Measurements from ENCODE around the gene FRMD5. TPM values are rescaled to one million over a fixed set of nuclear protein-coding genes. Genes with fewer than 3 reads are reported as not detected.

FRMD5 gene
- total RNA-seq, 1 donor from 2014 or later: 5.8 TPM

DNA sequence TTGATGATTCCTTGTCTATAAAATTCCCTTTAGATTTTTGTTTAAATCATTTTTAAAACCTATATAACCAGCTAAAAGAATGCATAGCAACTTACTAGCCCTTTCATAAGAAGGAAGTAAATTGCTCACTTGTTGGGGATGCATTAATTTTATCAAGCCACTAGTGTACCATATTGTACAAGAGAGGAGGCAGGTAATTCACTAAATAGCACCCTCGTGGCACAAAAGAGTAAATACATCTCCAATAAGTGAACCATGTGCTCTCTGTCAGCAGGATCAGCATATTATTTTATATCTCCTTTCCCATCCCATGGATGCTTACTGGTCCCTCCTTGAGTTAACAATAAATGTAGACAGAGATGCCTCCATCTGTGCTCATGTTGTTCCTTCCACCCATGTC is 34.3 kb downstream of the FRMD5 start:
- no peak for DNase-seq (ENCODE audit: low spot score)

DNA sequence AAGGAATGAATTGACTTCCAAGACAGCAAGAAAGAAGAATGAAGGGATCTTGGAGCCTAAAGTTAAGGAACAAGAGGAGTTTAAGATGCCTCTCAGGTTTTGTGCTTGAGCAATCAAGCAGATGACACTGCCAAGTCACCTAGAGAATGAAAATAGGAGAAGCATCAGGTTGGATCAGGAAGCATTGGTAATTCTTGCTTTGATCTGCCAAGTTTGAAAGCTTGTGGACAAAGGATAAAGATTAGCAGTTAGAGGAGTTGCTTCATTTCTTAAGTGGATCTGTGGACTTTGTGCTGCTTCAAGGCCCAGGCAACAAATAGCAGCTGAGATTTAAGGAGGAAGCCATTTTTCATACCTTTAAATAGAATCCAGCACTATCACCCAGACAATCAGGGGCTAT is 35.6 kb downstream of the FRMD5 start:
- no peak for DNase-seq (ENCODE audit: low spot score)

DNA sequence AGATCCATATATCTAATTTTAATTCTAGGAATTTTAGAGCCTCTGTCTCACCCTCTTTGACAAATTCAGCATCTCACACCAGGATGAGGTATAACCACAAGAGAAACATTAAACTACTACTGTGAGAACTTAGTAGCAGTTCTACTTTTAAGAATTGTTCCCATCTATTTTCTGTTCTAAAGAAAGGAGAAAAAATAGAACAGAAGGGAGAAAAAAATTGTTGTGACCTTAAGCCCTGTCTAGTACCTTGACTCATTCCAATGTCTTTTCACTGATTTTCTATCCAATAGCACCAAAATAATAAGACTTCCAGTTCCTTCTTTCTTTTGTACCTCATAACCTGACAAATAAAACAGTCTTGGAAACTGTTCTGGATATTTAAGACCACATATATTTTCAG is 37.0 kb downstream of the FRMD5 start:
- no peak for DNase-seq (ENCODE audit: low spot score)

DNA sequence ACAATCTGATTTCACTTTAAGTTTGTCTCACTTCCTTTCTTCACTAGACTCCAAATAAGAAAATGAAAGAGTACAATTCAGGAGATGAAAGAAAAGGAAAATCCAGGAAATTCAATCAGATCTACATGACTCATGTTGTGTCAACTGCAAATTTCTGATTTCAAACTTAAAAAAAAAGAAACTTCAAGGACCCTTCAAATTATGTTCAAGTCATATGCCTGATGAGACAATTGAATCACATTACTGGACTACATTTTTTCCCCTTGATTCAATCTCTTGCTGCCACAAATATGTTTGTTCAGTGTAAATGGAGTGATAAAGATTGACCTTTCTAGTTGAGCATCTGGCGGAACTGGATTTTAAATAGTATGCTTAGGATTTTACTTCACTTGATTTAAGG is 37.4 kb downstream of the FRMD5 start:
- DNase-seq (ENCODE audit: low spot score): peak; percentile 6

DNA sequence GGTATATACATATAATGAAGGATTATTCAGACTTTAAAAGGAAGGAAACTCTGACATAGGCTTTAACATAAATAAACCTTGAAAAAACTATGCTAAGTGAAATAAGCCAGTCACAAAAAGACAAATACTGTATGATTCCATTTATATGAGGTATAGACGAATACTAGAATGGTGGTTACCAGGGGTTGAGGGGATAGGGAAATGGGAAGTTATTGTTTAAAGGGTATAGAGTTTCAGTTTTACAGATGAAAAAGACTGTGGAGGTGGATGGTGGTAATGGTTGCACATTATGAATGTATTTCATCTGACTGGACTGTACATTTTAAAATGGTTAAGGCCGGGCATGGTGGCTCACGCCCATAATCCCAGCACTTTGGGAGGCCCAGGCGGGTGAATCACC is 41.7 kb downstream of the FRMD5 start:
- no peak for DNase-seq (ENCODE audit: low spot score)

DNA sequence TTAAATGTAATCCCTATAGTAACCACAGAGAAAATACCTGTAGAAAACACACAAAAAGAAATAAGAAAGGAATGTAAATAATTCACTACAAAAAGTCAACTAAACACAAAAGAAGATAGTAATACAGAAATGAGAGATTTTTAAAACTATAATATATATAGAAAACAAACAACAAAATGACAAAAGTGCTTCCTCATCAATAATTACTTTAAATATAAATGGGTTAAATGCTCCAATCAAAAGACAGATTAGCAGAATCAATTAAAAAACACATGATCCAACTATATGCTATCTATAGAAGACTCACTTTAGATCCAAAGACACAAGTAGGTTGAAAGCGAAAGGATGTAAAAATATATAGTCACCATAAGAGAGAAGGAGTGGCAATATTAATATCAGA is 45.8 kb downstream of the FRMD5 start:
- no peak for DNase-seq (ENCODE audit: low spot score)

DNA sequence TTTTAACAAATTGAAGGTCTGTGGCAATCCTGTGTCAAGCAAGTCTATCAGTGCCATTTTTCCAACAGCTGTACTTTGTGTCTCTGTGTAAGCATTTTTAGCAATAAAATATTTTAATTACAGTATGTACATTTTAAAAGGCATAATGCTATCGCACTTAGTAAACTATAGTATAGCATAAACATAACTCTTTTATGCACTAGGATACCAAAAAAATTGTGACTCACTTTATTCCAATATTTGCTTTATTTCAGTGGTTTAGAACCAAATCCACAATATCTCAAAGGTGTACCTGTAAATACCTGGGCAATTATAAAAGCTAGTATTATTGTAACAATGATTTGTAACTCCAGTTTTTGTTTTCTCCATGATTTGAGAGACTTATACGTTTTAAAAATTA is 46.5 kb downstream of the FRMD5 start:
- no peak for DNase-seq (ENCODE audit: low spot score)

DNA sequence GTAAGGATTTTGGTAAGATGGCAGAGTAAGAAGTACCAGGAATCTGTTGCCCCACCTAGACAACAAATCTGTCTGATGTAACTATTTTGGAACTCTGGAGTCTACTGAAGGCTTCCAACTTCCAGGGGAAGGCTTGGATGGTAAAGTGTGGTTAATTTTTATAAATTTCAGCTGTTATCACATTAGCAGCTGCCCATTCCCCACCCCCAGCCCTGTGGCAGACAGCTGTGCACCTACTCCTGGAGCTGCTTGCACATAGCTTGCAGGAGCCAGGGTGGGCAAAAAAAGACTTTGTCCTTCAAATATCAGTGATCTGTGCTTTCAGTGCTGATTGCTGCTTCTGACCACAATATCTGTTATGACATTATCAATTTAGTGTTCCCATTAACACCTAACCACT is 47.4 kb downstream of the FRMD5 start:
- DNase-seq (ENCODE audit: low spot score): no peak

DNA sequence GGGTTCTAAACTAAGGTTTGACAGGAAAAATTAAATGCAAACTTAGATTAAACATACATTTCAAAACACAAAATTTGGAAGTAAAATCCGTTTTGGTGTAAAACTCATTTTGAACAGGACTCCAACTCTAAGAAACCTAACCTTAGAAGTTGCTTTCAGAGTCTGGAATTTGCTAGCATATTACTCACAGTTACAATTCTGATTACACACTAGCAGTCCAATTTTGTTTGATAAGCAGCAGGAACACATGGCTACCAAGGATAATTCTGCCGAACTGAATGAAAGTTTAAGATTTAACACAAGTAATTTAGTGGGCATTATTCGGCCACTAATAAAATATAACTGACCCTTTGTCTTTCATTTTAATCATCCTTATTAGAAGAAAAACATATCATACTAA is 49.6 kb downstream of the FRMD5 start:
- DNase-seq (ENCODE audit: low spot score): no peak

DNA sequence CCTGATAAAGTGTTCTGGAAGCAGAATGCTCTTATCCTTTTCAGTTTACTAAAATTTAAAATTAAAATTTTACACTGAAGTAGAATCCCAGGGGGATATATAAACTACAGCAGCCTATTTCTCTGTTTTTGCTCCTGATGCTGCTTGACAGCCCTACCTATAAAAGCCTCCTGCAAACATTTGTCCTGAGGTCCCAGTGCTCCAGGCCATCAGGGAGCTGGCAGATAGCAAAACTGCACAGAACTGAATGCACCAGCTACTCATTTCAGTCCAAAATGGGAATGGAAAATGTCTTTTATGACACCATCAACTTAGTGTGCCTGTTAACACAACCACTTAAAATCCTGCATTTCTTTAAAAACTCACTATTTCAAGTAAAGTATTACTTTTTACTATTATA is 50.1 kb downstream of the FRMD5 start:
- DNase-seq (ENCODE audit: low spot score): no peak

DNA sequence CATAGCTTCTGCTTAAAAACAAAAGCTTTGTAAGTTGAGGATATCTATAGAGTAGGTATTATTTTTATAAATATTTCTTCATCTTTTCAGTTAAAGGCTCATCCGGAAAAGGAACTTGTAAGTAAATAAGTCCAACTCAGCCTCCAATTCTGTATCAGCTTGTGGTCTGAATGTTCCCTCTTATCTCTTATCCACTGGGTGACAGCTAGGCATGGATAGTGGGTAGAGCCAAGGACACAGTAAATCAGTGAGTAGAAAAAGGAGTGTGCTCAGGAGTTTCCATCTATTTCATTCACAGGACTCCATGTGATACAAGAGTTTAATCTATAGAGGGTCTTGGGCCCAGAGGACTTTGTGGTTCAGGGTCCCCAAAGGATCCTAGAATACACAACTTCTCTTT is 50.9 kb downstream of the FRMD5 start:
- DNase-seq (ENCODE audit: low spot score): no peak

DNA sequence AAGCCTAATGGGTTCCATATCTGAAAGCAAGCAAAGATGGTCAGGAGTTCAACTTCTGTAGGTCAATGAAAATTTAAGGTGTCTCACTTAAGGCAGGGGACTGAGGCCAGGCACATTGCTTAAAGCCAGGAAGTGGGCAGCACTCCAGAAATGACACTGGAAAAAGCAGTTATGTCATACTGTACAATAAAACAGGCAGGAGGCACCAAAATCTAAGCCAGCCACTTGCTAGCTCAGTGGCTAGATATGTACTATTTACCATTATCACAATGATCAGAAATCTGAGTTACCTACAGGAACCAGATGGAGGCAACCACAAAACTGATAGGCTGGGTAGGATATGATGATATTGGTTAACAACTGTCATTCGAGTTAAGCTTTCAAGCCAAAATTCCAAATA is 57.3 kb downstream of the FRMD5 start:
- DNase-seq (ENCODE audit: low spot score): no peak

DNA sequence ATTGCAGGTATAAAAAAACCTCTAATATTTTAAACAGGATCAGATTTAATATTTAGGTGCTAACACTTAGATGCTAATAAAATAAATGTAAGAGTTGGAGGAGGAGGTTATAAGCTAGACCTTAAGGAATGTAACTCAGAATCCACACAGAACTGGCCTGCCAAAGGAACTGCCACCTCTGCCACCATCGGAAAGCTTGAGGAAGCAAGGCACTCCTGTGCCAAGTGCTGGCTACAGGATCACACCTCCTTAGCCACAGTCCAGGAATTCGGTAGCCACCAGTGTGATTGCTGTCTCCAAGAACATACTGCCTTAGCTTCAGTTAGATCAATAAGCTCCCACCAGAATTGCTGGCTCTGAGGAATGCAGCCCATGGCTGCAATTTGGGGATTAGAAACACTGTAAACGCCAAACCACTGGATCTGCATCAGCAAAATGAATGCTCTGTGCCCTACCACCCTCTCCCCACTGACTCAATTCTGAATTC is 58.0 kb downstream of the FRMD5 start:
- no peak for DNase-seq (ENCODE audit: low spot score)

DNA sequence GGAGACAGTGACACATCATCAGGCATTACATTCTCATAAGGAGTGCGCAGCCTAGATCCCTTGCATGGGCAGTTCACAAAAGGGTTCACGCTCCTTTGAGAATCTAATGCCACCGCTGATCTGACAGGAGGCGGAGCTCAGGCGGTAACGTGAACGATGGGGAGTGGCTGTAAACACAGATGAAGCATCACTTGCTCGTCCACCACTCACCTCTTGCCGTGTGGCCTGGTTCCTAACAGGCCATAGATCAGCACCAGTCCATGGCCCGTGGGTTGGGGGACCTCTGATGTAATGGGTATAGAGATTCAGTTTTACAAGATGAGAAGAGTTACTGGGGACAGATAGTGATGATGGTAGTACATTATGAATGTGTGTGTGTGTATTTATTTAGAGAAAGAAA is 63.0 kb downstream of the FRMD5 start:
- no peak for DNase-seq (ENCODE audit: low spot score)

DNA sequence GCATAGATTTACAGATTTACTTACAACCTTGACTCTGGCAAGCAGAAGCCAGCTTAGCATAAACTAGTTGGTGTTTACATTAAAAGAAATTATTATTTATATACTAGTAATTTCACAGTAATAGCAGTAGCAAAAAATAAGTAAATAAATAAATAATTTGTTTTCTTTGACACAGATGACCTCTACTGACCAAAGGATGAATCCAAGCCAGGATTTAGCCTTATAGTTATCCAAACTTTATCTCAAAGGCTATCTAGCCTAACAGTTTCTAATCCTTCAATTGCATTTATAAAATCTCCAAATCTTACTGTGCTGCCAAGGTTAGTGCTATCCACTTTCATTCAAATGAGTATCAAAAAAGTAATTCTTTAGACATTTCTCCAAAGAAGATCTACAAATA is 64.3 kb downstream of the FRMD5 start:
- no peak for DNase-seq (ENCODE audit: low spot score)

DNA sequence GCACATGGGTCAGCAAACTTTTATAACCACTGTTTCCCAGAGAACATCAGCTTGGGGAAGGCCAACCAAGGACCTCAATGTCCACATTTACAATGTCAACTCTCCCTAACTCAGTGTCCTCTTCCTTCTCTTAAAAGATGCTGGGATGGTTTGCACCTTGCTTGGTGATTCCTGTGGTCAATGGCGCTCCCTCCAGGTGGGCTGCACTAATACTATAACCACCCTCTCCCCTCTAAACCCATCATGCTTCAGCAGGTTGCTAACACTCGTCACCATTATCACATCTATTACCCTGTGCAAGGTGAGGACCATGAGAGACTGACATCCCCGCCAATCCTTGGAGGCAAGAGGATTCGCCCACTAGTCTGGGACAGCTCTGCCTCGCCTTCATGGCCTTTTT is 65.2 kb downstream of the FRMD5 start:
- DNase-seq (ENCODE audit: low spot score): no peak

DNA sequence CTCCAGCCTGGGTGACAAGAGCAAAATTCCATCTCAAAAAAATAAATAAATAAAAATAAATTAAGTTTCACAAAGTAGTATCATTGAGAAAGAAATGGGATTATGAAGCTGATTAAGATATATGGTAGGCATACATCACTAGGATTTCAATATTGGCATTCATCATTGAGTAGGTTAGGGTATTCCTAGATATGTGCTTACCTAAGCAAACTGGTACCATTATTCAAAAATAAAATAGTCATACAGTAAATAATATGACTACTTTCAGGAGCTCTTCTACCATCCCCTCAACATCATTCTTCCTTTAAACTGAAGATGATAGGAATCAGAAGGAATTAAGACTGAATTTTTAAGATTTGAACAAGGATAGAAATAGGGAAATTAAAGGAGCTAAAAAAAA is 66.6 kb downstream of the FRMD5 start:
- DNase-seq (ENCODE audit: low spot score): no peak

DNA sequence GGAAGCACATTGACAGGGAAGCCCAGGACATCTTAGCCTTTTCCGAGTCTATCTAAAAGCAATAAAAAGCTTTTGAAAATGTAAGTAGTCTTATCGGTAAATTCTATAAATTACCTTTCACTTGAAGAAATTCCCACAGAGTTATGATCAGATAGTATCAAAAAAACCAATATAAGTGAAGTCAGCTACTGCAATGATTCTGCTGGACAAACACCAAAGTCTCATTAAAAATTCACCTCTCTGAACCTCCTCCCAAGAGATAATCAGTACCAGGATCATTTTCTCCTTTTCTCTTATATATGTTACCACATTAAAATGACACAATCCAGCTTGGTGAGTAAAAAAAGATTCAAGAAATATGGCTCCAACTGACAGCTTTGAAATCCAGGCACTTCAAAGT is 69.2 kb downstream of the FRMD5 start:
- no peak for DNase-seq (ENCODE audit: low spot score)

DNA sequence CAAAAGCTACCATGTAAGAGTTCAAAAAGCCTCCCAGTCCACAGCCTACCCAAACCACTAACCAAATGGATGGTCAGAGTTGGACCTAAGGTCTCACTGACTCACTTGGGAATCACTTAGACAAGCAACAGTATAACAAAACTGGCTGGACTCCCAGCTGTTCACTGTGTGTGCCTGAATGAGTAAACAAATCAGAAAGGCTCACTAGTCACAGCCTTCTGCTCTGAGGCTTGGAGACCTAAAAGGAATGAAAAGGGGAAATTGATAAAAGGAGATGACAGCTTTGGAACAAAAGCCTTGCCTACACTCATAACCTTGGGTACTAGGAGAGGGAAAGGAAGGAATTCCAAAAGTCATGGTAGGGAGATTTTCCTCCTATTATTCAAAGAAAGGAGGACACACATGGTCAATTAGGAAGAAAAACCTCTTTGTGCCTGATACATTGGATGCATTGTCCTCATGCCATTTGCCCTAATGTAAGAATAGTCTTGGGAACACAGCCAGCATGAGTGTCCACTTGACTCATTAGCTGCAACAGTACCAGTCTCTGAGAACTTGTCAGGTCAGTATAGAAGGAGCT is 92.3 kb downstream of the FRMD5 start:
- DNase-seq (ENCODE audit: low spot score): no peak

DNA sequence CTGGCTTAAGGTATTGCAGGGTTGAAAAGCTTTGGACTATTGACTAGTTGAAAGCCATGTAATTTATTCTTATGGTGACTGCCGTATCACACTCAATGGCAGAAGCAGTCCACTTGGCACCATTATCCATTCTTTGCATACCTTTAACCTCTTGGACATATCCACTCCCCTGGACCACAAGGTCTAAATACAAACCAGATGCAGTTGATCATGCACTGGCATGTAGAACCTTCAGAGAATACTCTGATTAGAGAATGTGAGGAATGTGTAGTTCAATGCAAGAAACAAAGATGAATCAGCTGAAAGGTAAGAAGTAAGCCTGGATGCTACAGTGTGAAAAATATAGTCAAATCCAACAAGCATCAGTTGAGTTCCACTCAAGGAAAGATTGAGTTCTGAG is 93.1 kb downstream of the FRMD5 start:
- peak; percentile 26 for DNase-seq (ENCODE audit: low spot score)

DNA sequence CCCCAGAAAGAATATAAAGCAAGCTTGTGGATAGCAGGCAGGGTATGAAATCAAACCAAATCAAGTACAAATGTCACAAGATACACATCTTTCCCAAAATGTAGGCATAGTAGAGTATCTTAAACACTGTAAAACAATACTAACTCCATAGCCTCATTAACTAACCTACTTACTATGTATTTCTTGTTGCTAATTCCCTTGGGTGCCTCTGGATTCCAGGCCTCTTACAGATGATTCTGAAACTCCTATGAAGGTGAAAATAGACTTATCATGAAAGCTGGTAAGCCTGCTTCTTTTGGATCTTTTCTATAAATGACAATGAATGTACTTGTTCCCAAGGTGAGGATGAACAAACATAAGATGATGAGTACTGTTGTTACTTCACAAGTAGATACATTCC is 93.8 kb downstream of the FRMD5 start:
- no peak for DNase-seq (ENCODE audit: low spot score)

DNA sequence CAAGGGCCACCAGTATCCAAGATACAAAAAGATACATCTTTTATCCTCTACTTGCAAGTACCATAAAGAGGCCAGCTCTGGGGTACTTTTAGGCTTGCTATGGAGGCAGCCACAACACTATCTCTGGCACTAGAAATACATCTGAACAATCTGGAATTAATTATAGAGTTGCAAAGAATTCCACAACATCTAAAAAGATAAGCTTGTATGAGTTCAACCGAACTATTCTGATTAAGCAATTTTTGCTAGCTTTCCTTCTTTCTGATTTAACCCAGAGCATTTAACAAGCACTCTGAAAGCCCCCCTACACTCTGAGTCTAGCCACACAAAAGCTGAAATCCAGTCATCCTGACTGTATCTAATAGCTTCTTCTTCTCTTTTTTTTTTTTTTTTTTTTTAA is 95.4 kb downstream of the FRMD5 start:
- DNase-seq (ENCODE audit: low spot score): peak; percentile 67

DNA sequence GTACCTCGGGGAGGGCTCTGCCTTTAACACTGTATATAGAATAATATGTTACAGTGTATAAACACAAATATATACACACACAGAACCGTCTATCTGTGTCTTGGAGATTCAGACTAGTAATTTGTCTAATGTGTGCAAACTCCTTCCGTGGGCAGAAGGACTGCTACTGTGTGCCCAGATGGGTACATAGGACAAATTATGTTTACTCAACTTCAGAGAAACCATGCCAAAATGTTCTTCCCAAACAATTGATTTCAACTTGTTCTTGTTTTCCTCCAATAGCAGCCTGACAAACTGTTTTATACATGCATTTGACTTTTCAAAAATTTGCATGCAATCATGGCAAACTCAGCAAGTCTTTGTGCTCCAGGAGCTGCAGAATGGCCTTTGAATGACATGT is 97.5 kb downstream of the FRMD5 start:
- DNase-seq (ENCODE audit: low spot score): no peak

DNA sequence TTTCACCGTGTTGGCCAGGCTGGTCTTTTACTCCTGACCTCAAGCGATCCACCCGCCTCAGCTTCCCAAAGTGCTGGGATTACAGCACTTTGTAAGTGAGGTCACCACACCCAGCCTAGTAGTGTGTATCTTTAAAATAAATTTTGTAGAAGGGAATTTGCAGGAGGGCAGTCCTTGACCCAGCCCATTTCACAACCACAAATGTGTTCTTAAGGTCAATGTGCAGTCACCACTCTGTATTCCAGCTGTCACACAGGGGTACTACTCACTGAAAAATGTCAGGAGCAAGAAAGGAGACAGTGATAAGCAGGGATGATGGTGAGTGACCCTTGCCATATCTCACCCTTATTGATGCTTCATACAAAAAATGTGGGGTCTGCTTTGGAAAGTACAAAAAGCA is 98.5 kb downstream of the FRMD5 start:
- DNase-seq (ENCODE audit: low spot score): no peak

DNA sequence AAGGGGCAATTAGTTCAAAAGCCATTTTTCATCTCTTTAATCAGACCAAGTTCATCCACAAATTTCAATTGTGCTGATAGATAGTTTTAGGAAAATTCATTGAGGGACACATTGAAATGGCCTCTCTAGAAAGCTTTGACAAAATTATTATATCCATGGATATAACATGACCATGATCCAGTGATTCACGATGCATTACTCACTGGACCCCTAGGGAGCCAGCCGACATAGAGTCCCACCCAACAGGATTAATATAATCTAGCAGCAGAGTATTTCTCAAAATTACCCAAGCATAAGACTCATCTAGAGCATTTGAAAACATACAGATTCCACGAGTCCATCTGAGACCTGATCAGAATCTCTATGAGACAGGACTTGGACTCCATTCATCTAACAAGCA is 100.3 kb downstream of the FRMD5 start:
- no peak for DNase-seq (ENCODE audit: low spot score)
